Right ventricle myocardium inferior (tissue), 1 donor: Measurements from ENCODE around the gene EEFSEC. TPM values are rescaled to one million over a fixed set of nuclear protein-coding genes. Genes with fewer than 3 reads are reported as not detected.

Experiments
- ATAC-seq: fragments of 200-7000 bp; cut with Tn5 transposase; one replicate; pipeline ENCODE4 v1.9.1; 2020; ENCODE audit warnings: mild to moderate bottlenecking, moderate library complexity
- DNase-seq: peaks from one replicate; pipeline ENCODE4 v3.0.0; 2021; ENCODE audit errors: missing footprints
- intact Hi-C: fragments of 100-400 bp; cut with DNase I; formaldehyde crosslinking; loops from one replicate; pipeline ENCODE4 v1.11.0; 2022
- total RNA-seq: library from RNA; stranded (reverse); fragmentation: NEBNext Ultra II Directional; extraction: Animal tissue kit (Norgen Biotek cat#: 25700); gene quantifications from one replicate; pipeline ENCODE4 v1.2.1, GENCODE V29; 2021
- donor health status: DM: no; HTN: yes; CAD: no; lungs with severe emphysema.

Gene EEFSEC
- total RNA-seq, 1 donor from 2014 or later = 19.4 TPM

GRCh38 chr3:128316481-128316891 is 163.2 kb downstream of the EEFSEC start:
- intact Hi-C loops = no loop called here
- ATAC-seq (peak; percentile 37), DNase-seq (no peak)

GRCh38 chr3:128317101-128317697 is 163.9 kb downstream of the EEFSEC start:
- DNase-seq = no peak
- intact Hi-C loops = no loop called here
- no peak for ATAC-seq

- DNase-seq (no peak), ATAC-seq (peak; percentile 50)
- intact Hi-C loops = no loop called here
Measured at GRCh38 chr3:128317698-128318231, 164.5 kb downstream of the EEFSEC start.

- no peak for ATAC-seq
- intact Hi-C loops = no loop called here
- DNase-seq = no peak
Measured at GRCh38 chr3:128318275-128318941, 165.1 kb downstream of the EEFSEC start.

- DNase-seq = no peak
- ATAC-seq = no peak
Measured at GRCh38 chr3:128319107-128319506, 165.8 kb downstream of the EEFSEC start.

GRCh38 chr3:128319741-128320141 is 166.5 kb downstream of the EEFSEC start:
- DNase-seq = no peak
- intact Hi-C loops = loop anchor here (5.0 kb wide), 1 partner anchor 92 kb away; no protein-coding TSS in a partner anchor
- no peak for ATAC-seq

More at GRCh38 chr3:128319107-128319506, 165.8 kb downstream of the EEFSEC start:
- intact Hi-C loops = no loop called here

GRCh38 chr3:128320551-128321340 is 167.5 kb downstream of the EEFSEC start:
- DNase-seq (no peak), ATAC-seq (no peak)
- intact Hi-C loops = loop anchor here (5.0 kb wide), 1 partner anchor 93 kb away; no protein-coding TSS in a partner anchor

- ATAC-seq (no peak), DNase-seq (no peak)
- intact Hi-C loops = loop anchor here (5.0 kb wide), 1 partner anchor 94 kb away; no protein-coding TSS in a partner anchor
Measured at GRCh38 chr3:128321418-128321817, 168.1 kb downstream of the EEFSEC start.

GRCh38 chr3:128322030-128323022 is 169.0 kb downstream of the EEFSEC start:
- intact Hi-C loops = loop anchor here (2.0 to 5.0 kb wide), 2 partner anchors 95 to 152 kb away; no protein-coding TSS in a partner anchor
- DNase-seq (no peak), ATAC-seq (peak; percentile 49)

- ATAC-seq (no peak), DNase-seq (no peak)
- intact Hi-C loops = loop anchor here (2.0 to 5.0 kb wide), 2 partner anchors 96 to 153 kb away; no protein-coding TSS in a partner anchor
Measured at GRCh38 chr3:128323206-128324081, 170.2 kb downstream of the EEFSEC start.

- ATAC-seq = no peak
- intact Hi-C loops = loop anchor here (5.0 kb wide), 1 partner anchor 98 kb away; no protein-coding TSS in a partner anchor
- DNase-seq = no peak
Measured at GRCh38 chr3:128324911-128325592, 171.8 kb downstream of the EEFSEC start.

- intact Hi-C loops = no loop called here
- DNase-seq (no peak), ATAC-seq (no peak)
Measured at GRCh38 chr3:128326051-128326823, 173.0 kb downstream of the EEFSEC start.

- intact Hi-C loops = no loop called here
- DNase-seq (no peak), ATAC-seq (no peak)
Measured at GRCh38 chr3:128327606-128328031, 174.3 kb downstream of the EEFSEC start.

GRCh38 chr3:128328546-128329458 is 175.5 kb downstream of the EEFSEC start:
- ATAC-seq (no peak), DNase-seq (no peak)
- intact Hi-C loops = no loop called here
